GM12878 (cell line): ENCODE results near the gene SRA1. TPM values are rescaled to one million over a fixed set of nuclear protein-coding genes. Genes with fewer than 3 reads are reported as not detected.

Experiments used
- ATAC-seq: fragments of 200-7000 bp; cut with Tn5 transposase; 3 replicates; pipeline ENCODE4 v1.9.1; 2020; ENCODE audit warnings: mild to moderate bottlenecking, moderate library complexity
- BruUV-seq: library from RNA; stranded (reverse); fragments of 400-500 nt; replicated peaks from 2 replicates; lab custom pipeline; 2021; lab: Mats Ljungman, UMichigan
- CTCF ChIA-PET: fragments of 300-600 bp; sonication (Branson Sonifier 250); formaldehyde crosslinking; extraction: SDS; loops from one replicate; lab custom pipeline; 2021; ENCODE audit warnings: inconsistent platforms; lab: Yijun Ruan, JAX
- POLR2A ChIA-PET: fragments of 350-600 bp; formaldehyde crosslinking; extraction: SDS; loops from one replicate; lab custom pipeline; 2021; ENCODE audit warnings: inconsistent platforms; lab: Charles Lee
- RAD21 ChIA-PET: fragments of 300-600 bp; sonication (Branson Sonifier 250); formaldehyde crosslinking; loops from one replicate; lab custom pipeline; 2023; ENCODE audit warnings: antibody characterized with exemption; ENCODE audit not compliant: unreplicated experiment; lab: Charles Lee
- SMC1A ChIA-PET: fragments of 300-600 bp; sonication (Branson Sonifier 250); formaldehyde crosslinking; loops from one replicate; lab custom pipeline; 2023; ENCODE audit not compliant: unreplicated experiment, uncharacterized antibody; lab: Charles Lee
- DNase-seq: peaks from one replicate; pipeline ENCODE4 v3.0.0-alpha.2; 2011; ENCODE audit warnings: low read depth, low spot score
- FAIRE-seq: peaks from 3 replicates; lab custom pipeline; 2011; peaks lifted over from hg19 to GRCh38; lab: Jason Lieb, UNC
- H2AFZ ChIP-seq: 2 replicates; pipeline ENCODE4 v1.6.0; 2011; ENCODE audit warnings: low read depth, low read length, control low read depth; ENCODE audit not compliant: control insufficient read depth
- H3K27ac ChIP-seq: 2 replicates; pipeline ENCODE4 v1.5.1; 2011; ENCODE audit warnings: control low read depth; ENCODE audit not compliant: control insufficient read depth, insufficient read depth
- H3K27me3 ChIP-seq, 2 experiments: replicated peaks in 1 of 2; 2 replicates each; pipeline versions ENCODE4 v1.6.0 to v1.6.1; 2011; ENCODE audit warnings: low read length in 1 of 2; ENCODE audit not compliant: control insufficient read depth in 2 of 2, insufficient read depth in 2 of 2
- H3K36me3 ChIP-seq, 2 experiments: 2 replicates each; pipeline ENCODE4 v1.5.1; 2011; ENCODE audit warnings: low read length in 1 of 2; ENCODE audit not compliant: control insufficient read depth in 2 of 2, insufficient read depth in 2 of 2
- H3K4me1 ChIP-seq: 2 replicates; pipeline ENCODE4 v1.6.1; 2011; ENCODE audit warnings: mild to moderate bottlenecking, low read length, moderate library complexity, mixed read lengths; ENCODE audit not compliant: control insufficient read depth, insufficient read depth
- H3K4me2 ChIP-seq: 2 replicates; pipeline ENCODE4 v1.6.0; 2011; ENCODE audit warnings: control low read depth; ENCODE audit not compliant: control insufficient read depth, insufficient read depth
- H3K4me3 ChIP-seq: fragments of 200-600 bp; sonication (generic); 2 replicates; pipeline ENCODE4 v1.5.1; 2016
- H3K79me2 ChIP-seq: 2 replicates; pipeline ENCODE4 v1.6.0; 2011; ENCODE audit warnings: low read length; ENCODE audit not compliant: control insufficient read depth, insufficient read depth
- H3K9ac ChIP-seq: 2 replicates; pipeline ENCODE4 v1.8.0; 2011; ENCODE audit warnings: low read length, control low read depth, mixed read lengths; ENCODE audit not compliant: control insufficient read depth, insufficient read depth
- H3K9me3 ChIP-seq: replicated peaks from 3 replicates; pipeline ENCODE4 v1.5.1; 2011; ENCODE audit warnings: mild to moderate bottlenecking, low read length; ENCODE audit not compliant: control insufficient read depth, insufficient read depth
- H4K20me1 ChIP-seq: 2 replicates; pipeline ENCODE4 v1.6.0; 2011; ENCODE audit not compliant: control insufficient read depth, insufficient read depth
- ASH2L ChIP-seq: fragments of 300-600, 200-600 bp; sonication (generic); IDR thresholded peaks from 2 replicates; pipeline ENCODE4 v1.6.1; 2017; ENCODE audit warnings: low read depth, mild to moderate bottlenecking, borderline replicate concordance
- BACH1 ChIP-seq: fragments of 450-650 bp; IDR thresholded peaks from 2 replicates; pipeline ENCODE4 v1.6.1; 2017; ENCODE audit warnings: mild to moderate bottlenecking, borderline replicate concordance
- BCL11A ChIP-seq: IDR thresholded peaks from 2 replicates; pipeline ENCODE4 v1.6.1; 2011; ENCODE audit warnings: low read depth, low read length
- CBX5 ChIP-seq: sonication (generic); IDR thresholded peaks from 2 replicates; pipeline ENCODE4 v1.6.1; 2016; ENCODE audit warnings: low read depth, moderate library complexity, mild to moderate bottlenecking, inconsistent platforms
- CREB1 ChIP-seq: IDR thresholded peaks from 2 replicates; pipeline ENCODE4 v1.6.1; 2012; ENCODE audit warnings: low read depth, mild to moderate bottlenecking, inconsistent platforms
- HDAC6 ChIP-seq: fragments of 200-600 bp; sonication (generic); IDR thresholded peaks from one replicate; pipeline ENCODE4 v1.8.0; 2017; ENCODE audit warnings: antibody characterized with exemption; ENCODE audit not compliant: unreplicated experiment
- RELA ChIP-seq: fragments of 450-650 bp; IDR thresholded peaks from 2 replicates; pipeline ENCODE4 v1.8.0; 2014; ENCODE audit warnings: borderline replicate concordance; ENCODE audit not compliant: partially characterized antibody
- SUPT20H ChIP-seq: IDR thresholded peaks from 2 replicates; pipeline ENCODE4 v1.6.1; 2011; ENCODE audit warnings: low read depth, mild to moderate bottlenecking, low read length, moderate library complexity, borderline replicate concordance; ENCODE audit not compliant: control insufficient read depth
- TCF7 ChIP-seq: IDR thresholded peaks from 2 replicates; pipeline ENCODE4 v1.6.1; 2014; ENCODE audit warnings: antibody characterized with exemption, borderline replicate concordance
- USF1 ChIP-seq: IDR thresholded peaks from 2 replicates; pipeline ENCODE4 v1.6.1; 2011; ENCODE audit warnings: borderline replicate concordance, low read depth, mild to moderate bottlenecking, moderate library complexity, mixed read lengths, low read length; ENCODE audit not compliant: insufficient read depth; ENCODE audit errors: extremely low read length
- ZNF687 ChIP-seq: fragments of 450-650 bp; IDR thresholded peaks from 2 replicates; pipeline ENCODE4 v1.6.1; 2017; ENCODE audit warnings: mild to moderate bottlenecking, moderate library complexity
- ZZZ3 ChIP-seq: IDR thresholded peaks from 2 replicates; pipeline ENCODE4 v1.6.1; 2011; ENCODE audit warnings: low read depth; ENCODE audit not compliant: control insufficient read depth, insufficient read length
- WGBS: methylation state at CpG from one replicate; pipeline ENCODE4 v1.1.6; 2016; ENCODE audit warnings: low lambda C conversion rate; ENCODE audit not compliant: insufficient replicate concordance, insufficient coverage; ENCODE audit errors: missing lambda C conversion rate; 5-methylcytosine and 5-hydroxymethylcytosine counted together
- in situ Hi-C: fragments of 300-500 bp; cut with MboI; formaldehyde crosslinking; loops from 9 replicates; pipeline ENCODE4 v1.14.3; 2018; ENCODE audit warnings: mixed read lengths
- intact Hi-C: fragments of 100-400 bp; cut with micrococcal nuclease; formaldehyde crosslinking; loops from one replicate; pipeline ENCODE4 v1.14.2; 2022; ENCODE audit not compliant: unreplicated experiment
- polyA plus RNA-seq, 11 experiments: library from polyadenylated mRNA; depleted of rRNA in 4 of 11; unstranded in 6 of 11; stranded (reverse) in 5 of 11; fragments of >200 nt; fragmentation: Nextera tagmentation in 4 of 11; fragmentation: Illumina TruSeq in 1 of 11; extraction: Ambion mirVana in 4 of 11; extraction: Trizol in 1 of 11; gene quantifications; 1 replicate in 1 of 11; 2 replicates in 10 of 11; pipeline versions ENCODE4 v1.2.1 to v1.2.3, GENCODE V29; 2011 to 2016; ENCODE audit warnings: inconsistent platforms in 2 of 11, missing spikeins in 2 of 11, low read depth in 1 of 11
- total RNA-seq, 4 experiments: library from RNA; depleted of rRNA in 3 of 4; stranded (reverse); fragments of >200 nt in 3 of 4; fragmentation: Illumina TruSeq in 1 of 4; extraction: Trizol in 1 of 4; gene quantifications; 2 replicates each; pipeline versions ENCODE4 v1.2.1 to v1.2.3, GENCODE V29; 2013 to 2021

Gene SRA1
- total and polyA plus RNA-seq, 10 of the 15 experiments (the other 5 are each of a cell fraction or from before 2014, with no cell fraction given), result 35.3 to 127 (median 56.1) TPM

DNA sequence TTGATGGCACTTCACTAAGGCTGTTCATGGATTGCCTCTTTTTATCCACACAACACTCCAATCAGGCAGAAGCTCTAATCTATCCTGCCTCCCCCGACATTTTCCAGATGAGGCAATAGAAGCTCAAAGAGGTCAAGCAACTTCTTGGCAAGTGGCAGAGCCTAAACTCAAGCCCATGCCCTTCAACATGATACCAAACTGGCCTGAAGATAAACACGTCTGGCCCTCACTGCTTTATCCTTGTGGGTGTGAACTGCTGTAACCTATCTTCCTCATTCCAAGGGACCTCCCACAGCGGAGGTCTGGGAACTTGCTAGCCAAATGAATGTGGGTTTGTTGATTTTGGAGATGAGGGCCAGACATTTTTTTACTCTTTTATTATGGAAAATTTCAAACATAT lies 16.9 kb upstream of the SRA1 start:
- Histone ChIP-seq H3K27ac (no peak overlapping the region), H3K4me1 (peaks cover 7% of the 10 kb centered on the region), H3K79me2 (no peaks in the 10 kb centered on the region; the same call in 1 of the 2 replicates), H4K20me1 (no peaks in the 10 kb centered on the region), H3K9me3 (no peaks in the 10 kb centered on the region), H3K27me3 (no peaks in the 10 kb centered on the region), H3K4me2 (no peak overlapping the region), H3K4me3 (no peak overlapping the region), H3K9ac (no peak overlapping the region), H2AFZ (no peak overlapping the region), H3K36me3 (peaks cover 0 to 6% of the 10 kb centered on the region in 2 experiments; a peak in 2 of 4 replicates)
- no peak for TF ChIP-seq USF1
- no peak for TF ChIP-seq CREB1
- TF ChIP-seq ASH2L, result no peak
- DNase-seq, result no peak
- 43% methylated on average over 3 of the region's 3 CpGs for WGBS
- intact Hi-C loops, result no loop called here
- RAD21 ChIA-PET, result no interaction called here
- CTCF ChIA-PET, result interaction anchor here (1.0 kb wide), 1 partner anchor 8 kb away, joined by 3 read pairs; no protein-coding TSS in a partner anchor
- FAIRE-seq, result no peak
- SMC1A ChIA-PET, result interaction anchor here (1.6 kb wide), 1 partner anchor 9 kb away, joined by 3 read pairs; no protein-coding TSS in a partner anchor
- ATAC-seq, result no peak
- POLR2A ChIA-PET, result interaction anchor here (1.0 kb wide), 1 partner anchor 13 kb away, joined by 3 read pairs; no protein-coding TSS in a partner anchor
- in situ Hi-C loops, result no loop called here
- BruUV-seq, result no TSS peak

- ATAC-seq, result no peak
- Histone ChIP-seq H3K4me1 (peaks cover 11% of the 10 kb centered on the region), H3K4me2 (no peak overlapping the region), H2AFZ (no peak overlapping the region), H3K79me2 (no peaks in the 10 kb centered on the region; the same call in 1 of the 2 replicates), H4K20me1 (no peaks in the 10 kb centered on the region), H3K27ac (no peak overlapping the region), H3K9ac (no peak overlapping the region), H3K4me3 (no peak overlapping the region), H3K27me3 (no peaks in the 10 kb centered on the region), H3K36me3 (peaks cover 0 to 6% of the 10 kb centered on the region in 2 experiments; a peak in 2 of 4 replicates), H3K9me3 (no peaks in the 10 kb centered on the region)
- intact Hi-C loops (no loop called here), in situ Hi-C loops (no loop called here)
- SMC1A ChIA-PET, result no interaction called here
- POLR2A ChIA-PET, result interaction anchor here (1.0 kb wide), 1 partner anchor 13 kb away, joined by 3 read pairs; no protein-coding TSS in a partner anchor
- 85% methylated on average over 7 of the region's 7 CpGs for WGBS
- no TSS peak for BruUV-seq
- FAIRE-seq, result no peak
- RAD21 ChIA-PET, result no interaction called here
- TF ChIP-seq RELA (no peak), CBX5 (no peak), BCL11A (no peak), ZNF687 (no peak), ZZZ3 (no peak), TCF7 (no peak), HDAC6 (no peak), BACH1 (no peak), SUPT20H (no peak)
- DNase-seq, result no peak
- CTCF ChIA-PET, result no interaction called here
Observed at GRCh38 chr5:140573683-140574082, 16.4 kb upstream of the SRA1 start.
